GM23338 (cell line): ENCODE data around the gene RPL12. TPM values are rescaled to one million over a fixed set of nuclear protein-coding genes. Genes with fewer than 3 reads are reported as not detected.

ENCODE experiments used
- ATAC-seq: fragments of 200-7000 bp; cut with Tn5 transposase; 3 replicates; pipeline ENCODE4 v1.9.1; 2020
- DNase-seq: peaks from one replicate; pipeline ENCODE4 v3.0.0-alpha.2; 2015; ENCODE audit warnings: low spot score
- H2AFZ ChIP-seq: fragments of 200-600 bp; sonication (generic); 2 replicates; pipeline ENCODE4 v1.8.0; 2016; ENCODE audit warnings: antibody characterized with exemption, mild to moderate bottlenecking, moderate library complexity
- H3F3A ChIP-seq: fragments of 200-600 bp; sonication (generic); replicated peaks from 2 replicates; pipeline ENCODE4 v1.8.0; 2017; ENCODE audit warnings: antibody characterized with exemption, mixed run types, low read depth
- H3K27ac ChIP-seq: fragments of 200-600 bp; sonication (generic); 2 replicates; pipeline ENCODE4 v1.6.1; 2016; ENCODE audit warnings: low read depth
- H3K27me3 ChIP-seq: fragments of 200-600 bp; sonication (generic); 2 replicates; pipeline ENCODE4 v1.8.0; 2016; ENCODE audit warnings: mild to moderate bottlenecking, mixed run types, moderate library complexity; ENCODE audit not compliant: insufficient read depth
- H3K36me3 ChIP-seq: fragments of 200-600 bp; sonication (generic); 2 replicates; pipeline ENCODE4 v1.8.0; 2016; ENCODE audit warnings: mild to moderate bottlenecking; ENCODE audit not compliant: insufficient read depth
- H3K4me1 ChIP-seq: fragments of 200-600 bp; sonication (generic); 2 replicates; pipeline ENCODE4 v1.8.0; 2016; ENCODE audit warnings: mild to moderate bottlenecking, moderate library complexity; ENCODE audit not compliant: insufficient read depth
- H3K4me2 ChIP-seq: fragments of 200-600 bp; sonication (generic); 2 replicates; pipeline ENCODE4 v1.7.1; 2017; ENCODE audit warnings: mixed run types
- H3K4me3 ChIP-seq: fragments of 200-600 bp; sonication (generic); 2 replicates; pipeline ENCODE4 v1.6.1; 2016; ENCODE audit warnings: mixed run types
- H3K79me2 ChIP-seq: fragments of 200-600 bp; sonication (generic); replicated peaks from 2 replicates; pipeline ENCODE4 v1.8.0; 2017; ENCODE audit warnings: mild to moderate bottlenecking; ENCODE audit not compliant: insufficient read depth
- H3K9me2 ChIP-seq: fragments of 200-600 bp; sonication (generic); 2 replicates; pipeline ENCODE4 v1.8.0; 2017; ENCODE audit not compliant: insufficient read depth
- H4K20me1 ChIP-seq: fragments of 200-600 bp; sonication (generic); replicated peaks from 2 replicates; pipeline ENCODE4 v1.8.0; 2017; ENCODE audit warnings: mild to moderate bottlenecking; ENCODE audit not compliant: insufficient read depth
- H3K27ac Mint-ChIP-seq: 2 replicates; pipeline ENCODE4 v1.8.0; 2020; ENCODE audit warnings: inconsistent platforms, mild to moderate bottlenecking, moderate library complexity, mixed read lengths
- H3K27me3 Mint-ChIP-seq: 3 replicates; pipeline ENCODE4 v1.8.0; 2022; ENCODE audit warnings: low read depth, mild to moderate bottlenecking, moderate library complexity, mixed read lengths, inconsistent platforms; ENCODE audit not compliant: insufficient read depth, poor library complexity
- H3K36me3 Mint-ChIP-seq: 3 replicates; pipeline ENCODE4 v1.8.0; 2021; ENCODE audit warnings: low read depth, mild to moderate bottlenecking, inconsistent platforms, moderate library complexity, mixed read lengths
- H3K4me1 Mint-ChIP-seq: 3 replicates; pipeline ENCODE4 v1.8.0; 2020; ENCODE audit warnings: mild to moderate bottlenecking, inconsistent platforms, mixed read lengths
- H3K4me3 Mint-ChIP-seq: 3 replicates; pipeline ENCODE4 v1.8.0; 2021; ENCODE audit warnings: moderate library complexity, mild to moderate bottlenecking, inconsistent platforms, mixed read lengths
- H3K9me3 Mint-ChIP-seq: 3 replicates; pipeline ENCODE4 v1.8.0; 2020; ENCODE audit warnings: moderate library complexity, mild to moderate bottlenecking, inconsistent platforms, mixed read lengths
- CREB1 ChIP-seq: fragments of 250-450 bp; sonication (Bioruptor Pico); IDR thresholded peaks from 2 replicates; pipeline ENCODE4 v1.5.0; 2020; ENCODE audit warnings: low read depth, mild to moderate bottlenecking, moderate library complexity
- ETS1 ChIP-seq: IDR thresholded peaks from 2 replicates; pipeline ENCODE4 v1.6.1; 2016; ENCODE audit warnings: antibody characterized with exemption
- EZH2 ChIP-seq: fragments of 200-600 bp; sonication (generic); IDR thresholded peaks from one replicate; pipeline ENCODE4 v1.8.0; 2017; ENCODE audit warnings: antibody characterized with exemption, mild to moderate bottlenecking, low read depth; ENCODE audit not compliant: unreplicated experiment
- JUNB ChIP-seq: IDR thresholded peaks from one replicate; pipeline ENCODE4 v1.6.1; 2016; ENCODE audit warnings: antibody characterized with exemption; ENCODE audit not compliant: unreplicated experiment
- NANOG ChIP-seq: IDR thresholded peaks from 2 replicates; pipeline ENCODE4 v1.6.1; 2016; ENCODE audit warnings: antibody characterized with exemption, borderline replicate concordance
- REST ChIP-seq: IDR thresholded peaks from one replicate; pipeline ENCODE4 v1.6.1; 2018; ENCODE audit warnings: antibody characterized with exemption; ENCODE audit not compliant: unreplicated experiment
- STAT1 ChIP-seq: IDR thresholded peaks from one replicate; pipeline ENCODE4 v1.6.1; 2016; ENCODE audit warnings: antibody characterized with exemption; ENCODE audit not compliant: unreplicated experiment
- ZNF331 ChIP-seq: fragments of 250-450 bp; sonication (Bioruptor Pico); IDR thresholded peaks from 2 replicates; pipeline ENCODE4 v1.5.0; 2020; ENCODE audit warnings: low read depth, mild to moderate bottlenecking, moderate library complexity
- polyA plus RNA-seq: library from polyadenylated mRNA; unstranded; fragments of >200 nt; fragmentation: Nextera tagmentation; extraction: Ambion mirVana; gene quantifications from 2 replicates; pipeline ENCODE4 v1.2.1, GENCODE V29; 2016
- total RNA-seq: library from RNA; depleted of rRNA; stranded (reverse); fragments of >200 nt; shearing (Covaris generic); gene quantifications from 2 replicates; pipeline ENCODE4 v1.2.3, GENCODE V29; 2014

The RPL12 gene
- total and polyA plus RNA-seq, 2 experiments from 2014 or later: 2,121 to 2,596 TPM

GRCh38 chr9:127498298-127498697, 47.1 kb upstream of the RPL12 start (continued):
- TF ChIP-seq ETS1 (no peak), EZH2 (no peak)

- Histone ChIP-seq H3K27ac (no peak overlapping the region), H3K79me2 (no peaks in the 10 kb centered on the region), H2AFZ (no peak overlapping the region), H3K4me3 (no peak overlapping the region), H4K20me1 (no peaks in the 10 kb centered on the region), H3K36me3 (no peaks in the 10 kb centered on the region; the same call in 1 of the 2 replicates), H3F3A (no peaks in the 10 kb centered on the region), H3K4me2 (no peak overlapping the region), H3K4me1 (no peaks in the 10 kb centered on the region), H3K9me2 (no peaks in the 10 kb centered on the region), H3K27me3 (no peaks in the 10 kb centered on the region)
- Mint-ChIP-seq H3K4me1 (peaks cover 4% of the 10 kb centered on the region), H3K9me3 (no peaks in the 10 kb centered on the region), H3K36me3 (peaks cover 9% of the 10 kb centered on the region; the same call in 2 of the 3 replicates), H3K27me3 (peaks cover 8% of the 10 kb centered on the region), H3K27ac (no peak overlapping the region), H3K4me3 (no peak overlapping the region)
- no peak for TF ChIP-seq JUNB
- TF ChIP-seq STAT1: no peak
- TF ChIP-seq CREB1: no peak
- TF ChIP-seq ETS1: no peak
- no peak for TF ChIP-seq NANOG
- no peak for TF ChIP-seq ZNF331 (CRISPR knock-in tag)
- no peak for TF ChIP-seq REST
- DNase-seq (no peak), ATAC-seq (no peak)
Observed at GRCh38 chr9:127497656-127498290, 46.6 kb upstream of the RPL12 start.
